Hematopoietic multipotent progenitor cell treated with erythropoietin and hydrocortisone succinate and interleukin-3 and kit ligand, for 17 days (in vitro differentiated cells): ENCODE data around the gene MDH2.
"Not testable (repeated sequence)": the region's sequence is repeated elsewhere in the genome, so short reads cannot be mapped to it uniquely, and the experiment has no call there.

Experiments
- DNase-seq: peaks from one replicate; pipeline ENCODE4 v3.0.0-alpha.2; 2015; ENCODE audit warnings: low spot score

Gene MDH2, protein sequence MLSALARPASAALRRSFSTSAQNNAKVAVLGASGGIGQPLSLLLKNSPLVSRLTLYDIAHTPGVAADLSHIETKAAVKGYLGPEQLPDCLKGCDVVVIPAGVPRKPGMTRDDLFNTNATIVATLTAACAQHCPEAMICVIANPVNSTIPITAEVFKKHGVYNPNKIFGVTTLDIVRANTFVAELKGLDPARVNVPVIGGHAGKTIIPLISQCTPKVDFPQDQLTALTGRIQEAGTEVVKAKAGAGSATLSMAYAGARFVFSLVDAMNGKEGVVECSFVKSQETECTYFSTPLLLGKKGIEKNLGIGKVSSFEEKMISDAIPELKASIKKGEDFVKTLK

DNA sequence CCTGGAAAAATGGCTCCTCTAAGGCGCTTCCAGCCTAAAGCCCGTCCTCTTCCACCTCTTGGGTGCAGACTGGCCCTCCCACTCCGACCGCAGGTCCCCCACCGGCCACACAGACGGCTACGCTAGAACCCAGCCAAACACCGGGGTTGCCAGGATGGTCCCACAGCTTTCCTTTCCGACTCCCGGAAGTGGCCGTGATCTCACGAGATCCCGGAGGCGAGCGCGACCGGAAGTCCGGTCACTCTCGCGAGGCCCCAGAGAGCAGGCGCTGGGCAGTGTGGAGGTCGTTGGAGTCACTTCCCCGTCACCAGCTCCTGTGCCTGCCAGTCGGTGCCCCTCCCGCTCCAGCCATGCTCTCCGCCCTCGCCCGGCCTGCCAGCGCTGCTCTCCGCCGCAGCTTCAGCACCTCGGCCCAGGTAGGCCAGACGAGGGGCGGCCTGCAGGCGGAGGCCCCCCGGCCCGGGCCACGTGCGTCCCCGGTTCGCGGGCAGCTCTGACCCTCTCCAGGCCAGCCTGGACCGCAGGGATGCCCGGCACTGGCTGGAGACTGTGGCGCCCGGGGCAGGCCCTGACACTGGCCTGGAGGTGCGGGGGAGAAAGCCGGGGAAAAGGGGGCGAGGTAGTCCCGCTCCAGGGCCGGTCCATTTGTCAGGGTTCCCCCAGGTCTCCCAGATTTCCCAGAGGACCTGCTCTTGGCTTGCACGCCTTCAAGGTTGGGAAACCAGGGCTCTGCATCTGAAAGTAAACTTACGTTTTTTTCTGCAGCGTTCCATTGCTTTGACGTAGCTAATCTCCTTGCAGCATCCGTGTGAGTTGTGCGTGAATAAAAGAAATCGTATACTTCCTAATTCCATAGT is at the start of gene MDH2, which contains the start of gene STYXL1:
TSS of gene MDH2 (plus strand) at position 296 of the 857 bp plus-strand sequence. CDS start at position 351, 55 bp downstream.
TSS of gene STYXL1 (minus strand) at position 190 of the 857 bp plus-strand sequence. CDS start 17,477 bp downstream, outside the sequence.
- DNase-seq, result peak; percentile 91

DNA sequence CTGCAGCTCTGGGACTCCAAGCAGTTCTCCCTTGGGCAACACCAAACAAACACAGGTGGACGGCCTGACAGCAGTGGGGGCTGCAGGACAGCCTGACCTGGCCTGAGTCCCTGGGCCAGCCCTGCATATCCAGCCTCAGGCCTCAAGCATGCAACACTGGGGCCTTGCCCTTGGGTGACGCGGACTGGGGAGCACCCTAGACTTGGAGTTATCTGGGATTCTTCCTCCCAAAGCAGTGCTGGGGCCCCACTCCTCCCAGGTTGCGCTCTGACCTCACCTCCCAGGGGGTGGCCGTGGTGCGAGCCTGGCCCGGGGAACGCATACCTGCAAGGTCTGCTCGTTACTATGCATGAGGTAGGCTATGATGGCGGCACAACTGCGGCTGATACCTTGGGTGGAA is 47.3 kb upstream of the MDH2 start:
- no peak for DNase-seq

DNA sequence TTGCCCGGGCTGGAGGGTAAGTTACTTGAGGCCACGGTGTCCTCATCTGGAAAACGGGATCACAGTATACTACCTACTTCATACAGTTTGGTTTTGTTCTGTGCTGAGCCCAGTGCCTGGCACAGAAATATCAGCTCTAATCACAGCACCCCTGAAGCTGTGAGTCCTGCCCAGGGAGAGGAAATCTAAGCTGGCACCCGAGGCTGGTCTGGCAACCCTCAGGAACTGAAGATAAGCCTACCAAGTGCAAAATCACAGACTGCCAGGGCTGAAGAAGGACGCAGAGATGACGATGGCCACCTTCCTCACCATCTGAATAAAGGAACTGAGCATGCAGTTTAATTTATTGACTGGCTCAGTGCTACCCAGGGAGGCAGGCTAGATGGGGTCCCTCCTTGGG is 45.8 kb upstream of the MDH2 start:
- DNase-seq, result no peak

DNA sequence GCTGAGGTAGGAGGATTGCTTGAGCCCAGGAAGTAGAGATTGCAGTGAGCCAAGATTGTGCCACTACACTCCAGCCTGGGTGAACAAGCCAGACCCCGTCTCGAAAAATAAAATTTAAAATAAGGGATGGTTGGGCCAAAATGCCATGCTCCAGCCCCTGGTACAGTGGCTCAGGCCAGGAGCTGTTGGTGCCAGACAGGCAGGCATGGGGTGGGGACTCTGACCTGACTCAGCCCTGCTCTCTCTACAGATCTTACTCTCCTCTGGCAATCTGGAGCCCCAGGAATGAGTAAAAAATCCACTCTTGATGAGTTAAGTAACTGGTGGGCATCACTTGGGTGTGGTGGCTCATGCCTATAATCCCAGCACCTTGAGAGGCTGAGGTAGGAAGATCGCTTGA is 45.1 kb upstream of the MDH2 start:
- no peak for DNase-seq

DNA sequence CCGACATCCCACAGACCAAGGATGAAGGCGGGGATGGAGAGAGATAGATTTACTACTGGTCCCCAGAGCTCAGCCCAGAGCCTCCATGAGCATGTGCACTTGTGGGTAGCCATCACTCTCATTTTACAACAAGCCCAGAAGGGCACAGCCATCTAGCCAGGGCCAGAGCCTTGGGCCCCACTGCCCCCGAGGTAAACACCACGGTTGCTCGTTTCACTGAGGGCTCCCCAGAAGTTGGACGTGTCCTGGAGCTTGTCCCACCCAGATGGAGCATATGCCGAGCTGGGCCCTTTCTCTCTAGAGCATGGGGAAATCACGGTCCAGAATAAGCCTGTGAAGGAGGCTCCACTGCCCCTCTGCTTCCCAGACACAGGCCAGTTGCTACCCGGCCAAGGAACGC is 44.6 kb upstream of the MDH2 start:
- no peak for DNase-seq

DNA sequence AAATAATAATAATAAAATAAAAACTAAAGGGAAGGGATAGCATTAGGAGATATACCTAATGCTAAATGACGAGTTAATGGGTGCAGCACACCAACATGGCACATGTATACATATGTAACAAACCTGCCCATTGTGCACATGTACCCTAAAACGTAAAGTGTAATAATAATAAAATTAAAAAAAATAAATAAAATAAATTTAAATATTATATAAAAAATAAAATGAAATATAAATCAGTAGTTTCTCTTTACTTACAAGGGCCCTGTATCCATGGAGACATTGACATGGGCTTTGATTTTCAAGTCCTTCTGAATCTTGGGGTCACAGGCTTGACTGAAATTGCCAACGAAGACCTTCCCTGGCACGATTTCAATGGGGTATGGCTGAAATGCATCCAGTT is 42.9 kb upstream of the MDH2 start:
- DNase-seq, result not testable (repeated sequence)

DNA sequence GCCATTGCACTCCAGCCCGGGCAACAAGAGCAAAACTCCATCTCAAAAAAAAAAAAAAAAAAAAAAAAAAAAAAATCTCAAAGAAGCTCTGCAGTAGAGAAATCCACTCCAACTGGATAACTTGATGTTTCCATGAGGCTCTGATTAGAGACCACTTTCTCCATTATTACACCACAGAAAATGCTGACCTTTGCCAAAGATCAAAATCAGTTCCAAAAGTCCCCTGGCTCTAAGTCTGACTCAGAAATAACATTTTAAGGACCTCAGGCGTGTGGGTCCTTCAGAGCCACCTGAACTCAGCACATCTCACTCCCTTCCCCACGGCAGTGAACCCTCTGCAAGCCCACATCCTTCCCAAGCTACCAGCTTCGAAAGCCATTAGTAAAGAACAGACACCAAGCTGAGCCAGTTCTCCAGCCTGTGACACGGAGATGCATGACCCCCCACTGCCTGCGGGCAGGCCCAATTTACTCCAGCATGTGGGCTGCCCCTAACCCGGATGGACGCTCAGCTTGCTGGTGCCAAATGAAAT is 39.7 kb upstream of the MDH2 start:
- no peak for DNase-seq

DNA sequence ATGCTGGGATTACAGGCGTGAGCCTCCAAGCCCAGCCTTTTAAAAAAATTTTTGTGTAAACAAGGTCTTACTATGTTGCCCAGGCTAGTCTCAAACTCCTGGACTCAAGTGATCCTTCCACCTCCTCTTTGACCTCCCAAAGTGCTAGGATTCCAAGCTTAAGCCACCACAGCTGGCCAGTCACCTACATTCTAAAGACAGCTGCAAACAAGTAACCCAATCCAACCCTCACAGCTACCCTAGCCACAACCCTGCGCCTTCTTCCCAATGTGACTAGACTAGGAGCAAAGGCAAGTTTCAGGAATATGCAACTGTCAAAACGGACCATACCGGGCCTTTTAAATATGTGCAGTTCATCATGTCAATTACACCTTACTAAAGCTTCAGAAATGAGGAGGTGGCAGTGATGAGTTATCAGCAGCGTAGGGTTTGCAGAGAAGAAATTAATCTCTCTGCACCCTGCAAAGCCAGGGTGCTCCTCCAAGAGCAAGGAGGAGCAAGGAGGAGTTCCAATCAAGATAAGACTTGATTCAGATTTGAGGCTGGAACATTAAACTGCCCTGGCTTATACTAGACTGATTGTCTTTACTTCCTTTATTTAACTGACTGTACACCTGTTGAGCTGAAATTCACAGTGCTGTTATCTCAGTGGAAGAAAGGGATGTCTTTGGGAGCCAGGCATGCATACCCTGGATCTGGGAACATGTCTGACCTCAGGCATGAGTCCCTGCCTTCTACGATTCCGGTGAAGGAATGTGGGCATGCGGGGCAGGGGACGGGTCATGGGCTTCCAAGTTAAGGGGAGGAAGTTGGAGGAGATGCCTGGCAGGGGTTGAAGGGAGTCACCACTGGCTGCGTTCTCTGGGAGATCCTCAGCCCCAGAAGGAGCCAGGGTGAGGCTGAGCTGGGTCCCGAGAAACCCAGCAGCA is 38.0 kb upstream of the MDH2 start:
- no peak for DNase-seq

DNA sequence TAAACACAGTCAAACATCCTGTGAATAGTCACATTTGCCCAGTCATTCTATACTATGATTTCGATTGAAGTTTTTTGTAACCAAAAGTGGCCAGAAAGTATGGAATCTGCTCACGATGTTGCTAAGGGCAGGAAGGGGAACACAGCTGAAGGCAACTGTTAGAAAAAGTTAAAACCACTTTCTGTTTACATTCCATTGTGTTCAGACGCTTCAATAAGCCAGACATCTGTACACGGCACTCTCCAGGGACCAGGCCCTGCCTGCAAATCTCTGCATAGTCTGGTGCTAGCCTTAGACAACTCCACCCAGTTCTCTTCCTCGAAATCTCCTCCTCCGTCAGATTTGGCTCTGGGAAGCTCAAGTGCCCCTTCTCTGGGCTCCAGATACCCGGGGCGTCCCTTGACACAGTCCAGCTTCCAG is 36.5 kb upstream of the MDH2 start:
- no peak for DNase-seq

DNA sequence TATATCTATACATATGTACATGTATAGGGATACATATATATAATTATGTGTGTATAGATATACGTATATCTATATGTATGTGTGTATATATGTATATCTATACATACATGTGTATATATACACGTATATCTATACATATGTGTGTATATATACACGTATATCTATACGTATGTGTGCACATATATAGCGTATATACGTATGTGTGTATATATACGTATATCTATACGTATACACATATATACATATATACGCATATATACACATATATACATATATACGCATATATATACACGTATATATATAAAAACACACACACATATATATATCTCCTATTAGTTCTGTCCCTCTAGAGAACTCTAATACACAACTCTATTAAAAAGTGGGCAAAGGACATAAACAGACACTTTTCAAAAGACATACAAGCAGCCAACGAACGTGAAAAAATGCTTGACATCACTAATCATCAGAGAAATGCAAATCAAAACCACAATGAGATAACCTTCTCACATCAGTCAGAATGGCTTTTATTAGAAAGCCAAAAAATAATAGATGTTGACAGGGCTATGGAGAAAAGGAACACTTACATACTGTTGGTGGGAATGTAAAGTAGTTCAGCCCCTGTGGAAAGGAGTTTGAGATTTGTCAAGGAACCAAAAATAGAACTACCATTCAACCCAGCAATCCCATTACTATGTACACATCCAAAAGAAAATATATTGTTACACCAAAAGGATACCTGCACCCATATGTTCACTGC is 31.5 kb upstream of the MDH2 start:
- no peak for DNase-seq

DNA sequence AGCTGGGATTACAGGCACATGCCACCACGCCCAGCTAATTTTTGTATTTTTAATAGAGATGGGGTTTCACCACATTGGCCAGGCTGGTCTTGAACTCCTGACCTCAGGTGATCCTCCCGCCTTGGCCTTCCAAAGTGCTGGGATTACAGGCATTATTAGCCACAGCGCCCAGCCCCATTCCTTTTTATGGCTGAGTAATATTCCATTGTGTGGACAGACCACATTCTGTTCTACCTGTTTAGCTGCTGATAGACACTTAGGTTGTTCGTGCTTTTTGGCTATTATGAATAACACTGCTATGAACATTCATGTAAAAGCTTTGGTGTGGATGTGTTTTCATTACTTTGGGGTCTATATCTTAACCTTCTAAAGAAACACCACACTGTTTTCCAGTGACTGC is 29.4 kb upstream of the MDH2 start:
- DNase-seq, result not testable (repeated sequence)

DNA sequence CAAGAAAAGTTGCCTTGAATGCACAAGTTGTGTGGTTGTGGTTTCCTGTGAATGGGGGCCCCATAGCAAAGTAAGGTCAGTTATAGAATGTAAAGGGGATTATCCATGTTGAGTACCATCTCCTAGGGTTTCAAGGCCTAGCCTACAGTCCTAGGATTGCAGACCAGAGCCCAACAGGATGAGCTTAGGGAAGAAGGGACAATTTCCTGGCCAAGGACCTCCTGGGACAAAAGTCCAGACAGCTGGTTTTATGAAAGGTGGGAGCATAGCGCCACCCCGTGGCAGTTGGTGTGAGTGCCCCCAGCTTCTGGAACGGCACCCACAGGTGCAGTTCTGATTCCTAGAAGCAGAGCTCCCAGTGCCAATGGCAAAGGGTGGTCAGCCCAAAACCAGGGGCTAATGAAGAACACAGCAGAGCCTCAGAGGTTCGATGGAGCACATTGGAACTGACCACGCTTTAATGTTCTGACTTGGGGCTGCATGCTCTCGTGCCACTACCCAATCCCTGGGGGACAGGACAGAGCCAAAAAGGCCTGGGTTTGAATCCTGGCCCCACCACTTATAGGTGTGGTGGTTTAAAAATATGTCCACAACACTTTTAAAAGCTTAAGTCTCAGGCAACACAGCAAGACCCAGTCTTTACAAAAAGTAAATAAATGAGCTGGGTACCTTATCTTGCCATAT is 27.7 kb upstream of the MDH2 start:
- peak; percentile 83 for DNase-seq

DNA sequence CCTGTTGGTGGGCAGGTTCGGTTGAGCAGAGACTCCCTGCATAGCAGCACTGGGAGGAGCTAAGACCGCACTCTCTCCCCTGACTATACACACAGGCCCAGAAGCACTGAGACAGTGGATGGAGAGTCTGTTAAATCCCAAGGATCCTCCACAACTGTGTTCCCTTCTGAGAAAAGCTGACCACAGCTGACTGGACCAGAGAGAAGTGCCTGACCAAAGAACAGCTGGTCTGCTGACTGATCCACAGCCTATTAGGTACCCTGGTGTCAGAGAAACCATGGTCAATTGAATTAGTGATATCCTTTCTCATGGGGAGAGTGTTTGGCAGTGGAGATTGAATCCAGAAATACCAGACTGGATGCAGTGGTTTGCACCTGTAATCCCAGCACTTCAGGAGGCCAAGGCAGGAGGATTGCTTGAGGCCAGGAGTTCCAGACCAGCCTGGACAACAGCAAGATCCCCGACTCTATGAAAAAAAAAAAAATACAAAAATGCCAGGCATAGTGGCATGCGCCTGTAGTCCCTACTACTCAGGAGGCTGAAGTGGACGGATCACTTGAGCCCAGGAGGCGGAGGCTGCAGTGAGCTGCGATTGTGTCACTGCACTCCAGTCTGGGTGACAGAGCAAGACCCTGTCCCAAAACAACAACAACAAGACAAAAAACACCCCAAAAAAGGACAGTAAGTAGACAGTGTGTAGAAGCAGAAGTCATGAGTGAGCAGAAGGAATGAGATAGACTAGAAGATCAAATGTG is 25.7 kb upstream of the MDH2 start:
- DNase-seq, result no peak

DNA sequence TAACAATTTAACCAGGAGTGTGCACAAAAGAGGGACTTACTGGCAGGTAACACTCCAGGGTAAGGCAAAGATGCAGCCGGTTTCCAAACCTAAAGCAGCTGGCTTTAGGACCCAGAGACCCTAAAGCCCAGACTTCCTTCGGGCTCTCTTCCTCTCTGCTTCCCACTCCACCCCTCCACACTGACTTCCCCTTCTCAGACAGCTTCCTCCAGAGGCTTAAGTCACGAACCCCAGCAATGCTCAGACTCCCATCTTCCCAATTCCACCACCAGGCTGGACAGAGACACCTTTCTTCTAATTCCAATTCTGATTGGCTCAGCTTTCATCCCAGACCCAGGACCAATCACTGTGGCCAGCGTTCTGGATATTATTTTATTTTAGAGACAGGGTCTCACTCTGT is 24.9 kb upstream of the MDH2 start:
- no peak for DNase-seq

DNA sequence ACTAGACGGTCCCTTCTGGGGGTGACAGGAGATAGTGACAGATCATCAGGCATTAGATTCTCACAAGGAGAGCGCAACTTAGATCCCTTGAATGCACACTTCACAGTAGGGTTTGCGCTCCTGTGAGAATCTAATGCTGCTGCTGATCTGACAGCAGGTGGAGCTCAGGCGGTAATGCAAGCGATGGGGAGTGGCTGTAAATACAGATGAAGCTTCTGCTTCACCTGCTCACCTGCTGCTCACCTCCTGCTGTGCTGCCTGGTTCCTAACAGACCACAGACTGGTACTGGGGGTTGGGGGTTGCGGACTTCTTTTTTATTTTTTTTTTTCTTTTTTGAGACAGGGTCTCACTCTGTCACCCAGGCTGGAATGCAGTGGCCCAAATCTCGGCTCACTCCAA is 18.2 kb upstream of the MDH2 start:
- DNase-seq, result not testable (repeated sequence)

DNA sequence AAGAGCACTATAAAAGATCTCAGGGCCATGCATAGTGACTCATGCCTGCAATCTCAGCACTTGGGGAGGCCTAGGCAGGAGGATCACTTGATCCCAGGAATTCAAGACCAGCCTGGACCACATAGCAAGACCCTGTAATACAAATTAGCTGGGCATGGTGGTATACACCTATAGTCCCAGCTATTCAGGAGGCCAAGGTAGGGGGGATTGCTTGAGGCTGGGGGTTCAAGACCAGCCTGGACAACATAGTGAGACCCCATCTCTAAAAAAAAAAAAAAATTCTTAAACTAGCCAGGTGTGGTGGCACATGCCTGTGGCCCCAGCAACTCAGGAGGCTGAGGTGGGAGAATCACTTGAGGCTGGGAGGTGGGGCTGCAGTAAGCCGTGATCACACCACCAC is 15.9 kb upstream of the MDH2 start:
- no peak for DNase-seq

DNA sequence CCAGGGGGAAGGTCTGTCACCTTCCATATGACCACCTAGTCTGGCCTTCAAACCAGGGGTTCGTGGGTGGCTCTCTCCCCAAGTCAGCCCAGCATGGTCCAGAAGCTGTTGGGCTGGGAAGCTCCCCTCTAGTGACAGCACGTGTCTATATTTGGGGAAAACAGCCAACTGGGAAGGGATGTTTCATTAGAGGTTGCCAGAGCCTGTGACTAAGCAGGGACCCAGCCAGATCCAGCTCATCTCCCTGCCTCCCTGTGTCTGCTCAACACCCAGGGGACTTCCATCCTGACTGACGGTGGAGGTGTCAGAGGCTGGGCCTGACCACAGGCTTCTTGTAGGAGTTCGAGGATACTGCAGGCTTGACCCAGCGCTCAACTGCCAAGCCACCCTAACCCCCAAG is 10.6 kb upstream of the MDH2 start:
- DNase-seq, result no peak

DNA sequence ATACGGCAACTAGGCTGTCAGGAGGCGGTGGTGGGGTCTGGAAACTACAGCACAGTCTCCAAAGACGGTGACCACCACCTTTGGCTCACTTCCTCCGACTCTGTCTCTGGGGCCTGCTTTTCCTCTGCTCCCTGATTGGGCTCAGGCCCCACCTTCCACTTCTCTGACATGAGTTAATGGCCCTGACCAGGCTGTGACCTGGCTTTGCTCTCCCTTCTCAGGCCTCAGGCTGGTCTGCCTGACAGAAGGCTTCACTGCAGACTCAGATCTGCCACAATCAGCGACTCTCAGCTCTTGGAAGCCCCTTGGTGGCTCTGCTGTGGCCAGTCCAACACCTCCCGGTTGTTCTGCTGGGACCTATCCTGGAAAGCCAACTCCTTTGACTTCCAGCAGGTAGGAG is 7.8 kb upstream of the MDH2 start:
- DNase-seq, result no peak

DNA sequence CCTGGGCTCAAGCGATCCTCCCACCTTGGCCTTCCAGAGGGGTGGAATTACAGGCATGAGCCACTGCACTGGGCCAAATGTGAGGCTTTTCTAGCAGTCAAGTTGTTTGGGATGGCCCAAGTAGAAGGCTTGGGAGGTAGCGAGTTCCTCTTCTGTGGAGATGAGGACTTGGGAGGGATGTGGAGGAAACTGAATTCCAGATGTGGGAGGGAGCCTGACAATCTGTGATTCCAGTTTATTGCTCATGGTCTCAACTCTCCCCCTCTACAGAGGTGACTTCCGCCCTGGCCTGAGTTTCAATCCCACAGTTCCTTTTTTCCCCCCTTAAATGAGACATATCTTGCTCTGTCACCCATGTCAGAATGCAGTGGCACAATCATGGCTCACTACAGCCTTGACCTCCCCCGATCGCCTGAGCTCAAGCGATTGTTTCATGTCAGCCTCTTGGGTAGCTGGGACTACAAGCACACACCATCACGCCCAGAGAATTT is 3.5 kb upstream of the MDH2 start:
- DNase-seq, result no peak
